NCI-H187 treated with DMSO at 0.1 percent for 48 hours (cell line): ENCODE results near the gene RAB11FIP3.
"Not testable (repeated sequence)": the region's sequence is repeated elsewhere in the genome, so short reads cannot be mapped to it uniquely, and the experiment has no call there.

Experiments used
- DNase-seq: peaks from one replicate; lab custom pipeline; 2025; lab: John Stamatoyannopoulos, UW

Gene RAB11FIP3

GRCh38 chr16:467249-467871, 41.9 kb downstream of the RAB11FIP3 start:
- not testable (repeated sequence) for DNase-seq

- no peak for DNase-seq
These were observed 42.8 kb downstream of the RAB11FIP3 start for GRCh38 chr16:468068-468821.

GRCh38 chr16:469459-469858, 44.0 kb downstream of the RAB11FIP3 start:
- not testable (repeated sequence) for DNase-seq

- no peak for DNase-seq
These were observed 45.0 kb downstream of the RAB11FIP3 start for GRCh38 chr16:470418-470817.

- DNase-seq = no peak
These were observed 46.1 kb downstream of the RAB11FIP3 start for GRCh38 chr16:471353-472198.

- DNase-seq = no peak
These were observed 46.7 kb downstream of the RAB11FIP3 start for GRCh38 chr16:472199-472504.

- no peak for DNase-seq
These were observed 47.9 kb downstream of the RAB11FIP3 start for GRCh38 chr16:473046-474043.

GRCh38 chr16:474420-475122, 49.1 kb downstream of the RAB11FIP3 start:
- DNase-seq = no peak

GRCh38 chr16:476039-476438, 50.6 kb downstream of the RAB11FIP3 start:
- no peak for DNase-seq

GRCh38 chr16:477301-478157, 52.1 kb downstream of the RAB11FIP3 start:
- DNase-seq = no peak

- DNase-seq = not testable (repeated sequence)
These were observed 52.8 kb downstream of the RAB11FIP3 start for GRCh38 chr16:478287-478686.

GRCh38 chr16:482468-483185, 57.2 kb downstream of the RAB11FIP3 start:
- no peak for DNase-seq

GRCh38 chr16:483341-484075, 58.1 kb downstream of the RAB11FIP3 start:
- DNase-seq = no peak

GRCh38 chr16:489606-490005, 64.2 kb downstream of the RAB11FIP3 start:
- DNase-seq = no peak

GRCh38 chr16:490768-491167, 65.3 kb downstream of the RAB11FIP3 start:
- no peak for DNase-seq

- DNase-seq = no peak
These were observed 65.9 kb downstream of the RAB11FIP3 start for GRCh38 chr16:491220-491919.

- DNase-seq = no peak
These were observed 66.9 kb downstream of the RAB11FIP3 start for GRCh38 chr16:492211-492875.
